HEK293 (cell line): Measurements from ENCODE around the gene OR52N1.

Source experiments
- CTCF ChIA-PET: fragments of 350-600 bp; formaldehyde crosslinking; extraction: SDS; loops from one replicate; lab custom pipeline; 2021; ENCODE audit warnings: antibody characterized with exemption; lab: Yijun Ruan, JAX
- POLR2A ChIA-PET: fragments of 300-600 bp; formaldehyde crosslinking; extraction: SDS; loops from one replicate; lab custom pipeline; 2020; ENCODE audit warnings: antibody characterized with exemption, inconsistent platforms; lab: Yijun Ruan, JAX
- H3K27ac ChIP-seq: fragments of 200-500 bp; sonication (Bioruptor generic); 2 replicates; pipeline ENCODE4 v1.5.1; 2014; ENCODE audit warnings: low read depth, low read length, control low read depth, inconsistent platforms; ENCODE audit errors: extremely low read depth
- H3K36me3 ChIP-seq, 2 experiments: fragments of 200-500 bp in 1 of 2; sonication (Bioruptor generic) in 1 of 2; 1 replicate in 1 of 2; 2 replicates in 1 of 2; pipeline ENCODE4 v1.5.1; 2014 to 2017; ENCODE audit warnings: inconsistent platforms in 2 of 2, low read length in 2 of 2; ENCODE audit not compliant: control insufficient read depth in 2 of 2, insufficient read depth in 1 of 2
- H3K4me1 ChIP-seq: fragments of 200-500 bp; sonication (Bioruptor generic); 2 replicates; pipeline ENCODE4 v1.5.1; 2014; ENCODE audit warnings: mild to moderate bottlenecking, low read length, inconsistent platforms; ENCODE audit not compliant: control insufficient read depth, insufficient read depth
- H3K4me3 ChIP-seq: 2 replicates; pipeline ENCODE4 v1.5.1; 2011; ENCODE audit warnings: low read depth, mild to moderate bottlenecking, control low read depth, low read length, moderate library complexity
- H3K9me3 ChIP-seq: fragments of 200-500 bp; sonication (Bioruptor generic); 2 replicates; pipeline ENCODE4 v1.5.1; 2014; ENCODE audit warnings: low read depth, low read length, inconsistent platforms; ENCODE audit not compliant: control insufficient read depth, insufficient read depth
- BCL11B ChIP-seq: fragments of 450-650 bp; formaldehyde crosslinking; IDR thresholded peaks from 2 replicates; pipeline ENCODE4 v1.5.1; 2016; ENCODE audit warnings: low read depth, missing biosample characterization, missing genetic modification characterization
- HOXC10 ChIP-seq: sonication (generic); formaldehyde crosslinking; IDR thresholded peaks from 2 replicates; pipeline ENCODE4 v1.8.1; 2023; ENCODE audit warnings: mild to moderate bottlenecking, missing genetic modification reagents
- INSM2 ChIP-seq: fragments of 450-650 bp; formaldehyde crosslinking; IDR thresholded peaks from 2 replicates; pipeline ENCODE4 v1.5.1; 2016; ENCODE audit warnings: missing biosample characterization, missing genetic modification characterization
- KLF10 ChIP-seq: fragments of 450-650 bp; IDR thresholded peaks from 2 replicates; pipeline ENCODE4 v1.5.1; 2018; ENCODE audit warnings: missing biosample characterization, mild to moderate bottlenecking, missing genetic modification characterization
- MEIS1 ChIP-seq: sonication (generic); formaldehyde crosslinking; IDR thresholded peaks from 2 replicates; pipeline ENCODE4 v1.8.1; 2022; ENCODE audit warnings: missing genetic modification reagents, mild to moderate bottlenecking, borderline replicate concordance
- OSR2 ChIP-seq: fragments of 450-650 bp; formaldehyde crosslinking; IDR thresholded peaks from 2 replicates; pipeline ENCODE4 v1.5.1; 2016; ENCODE audit warnings: missing biosample characterization, missing genetic modification characterization
- PBX3 ChIP-seq: sonication (generic); formaldehyde crosslinking; IDR thresholded peaks from 2 replicates; pipeline ENCODE4 v1.8.1; 2022; ENCODE audit warnings: mild to moderate bottlenecking, moderate library complexity, missing genetic modification reagents
- PRDM10 ChIP-seq: fragments of 450-650 bp; formaldehyde crosslinking; IDR thresholded peaks from 2 replicates; pipeline ENCODE4 v1.5.1; 2016; ENCODE audit warnings: missing biosample characterization, missing genetic modification characterization
- SCRT2 ChIP-seq: fragments of 450-650 bp; formaldehyde crosslinking; IDR thresholded peaks from 2 replicates; pipeline ENCODE4 v1.5.1; 2016; ENCODE audit warnings: missing biosample characterization, missing genetic modification characterization
- ZBTB7A ChIP-seq: fragments of 450-650 bp; formaldehyde crosslinking; IDR thresholded peaks from 2 replicates; pipeline ENCODE4 v1.5.1; 2016; ENCODE audit warnings: low read depth, missing biosample characterization, missing genetic modification characterization
- ZFHX2 ChIP-seq: fragments of 450-650 bp; formaldehyde crosslinking; conservative IDR thresholded peaks from 2 replicates; pipeline ENCODE4 v1.5.1; 2016; ENCODE audit warnings: missing biosample characterization, missing genetic modification characterization
- ZFP69B ChIP-seq: fragments of 450-650 bp; formaldehyde crosslinking; IDR thresholded peaks from 2 replicates; pipeline ENCODE4 v1.5.1; 2016; ENCODE audit warnings: missing biosample characterization, missing genetic modification characterization
- ZIC2 ChIP-seq: fragments of 450-650 bp; formaldehyde crosslinking; IDR thresholded peaks from 2 replicates; pipeline ENCODE4 v1.5.1; 2016; ENCODE audit warnings: missing biosample characterization, missing genetic modification characterization
- ZNF146 ChIP-seq: fragments of 450-650 bp; formaldehyde crosslinking; IDR thresholded peaks from 2 replicates; pipeline ENCODE4 v1.5.1; 2016; ENCODE audit warnings: missing biosample characterization, missing genetic modification characterization
- ZNF148 ChIP-seq: fragments of 450-650 bp; formaldehyde crosslinking; IDR thresholded peaks from 2 replicates; pipeline ENCODE4 v1.5.0; 2017; ENCODE audit warnings: missing biosample characterization, missing genetic modification characterization, borderline replicate concordance
- ZNF324 ChIP-seq: fragments of 450-650 bp; formaldehyde crosslinking; IDR thresholded peaks from 2 replicates; pipeline ENCODE4 v1.5.1; 2016; ENCODE audit warnings: missing biosample characterization, missing genetic modification characterization
- ZNF398 ChIP-seq: fragments of 450-650 bp; formaldehyde crosslinking; IDR thresholded peaks from 2 replicates; pipeline ENCODE4 v1.5.1; 2017; ENCODE audit warnings: missing biosample characterization, missing genetic modification characterization
- ZNF426 ChIP-seq: fragments of 450-650 bp; formaldehyde crosslinking; IDR thresholded peaks from 2 replicates; pipeline ENCODE4 v1.5.1; 2017; ENCODE audit warnings: missing biosample characterization, missing genetic modification characterization, mild to moderate bottlenecking, inconsistent platforms, moderate library complexity
- ZNF473 ChIP-seq: fragments of 450-650 bp; formaldehyde crosslinking; IDR thresholded peaks from 2 replicates; pipeline ENCODE4 v1.5.1; 2017; ENCODE audit warnings: missing biosample characterization, missing genetic modification characterization
- ZNF48 ChIP-seq: fragments of 450-650 bp; formaldehyde crosslinking; IDR thresholded peaks from 2 replicates; pipeline ENCODE4 v1.5.1; 2016; ENCODE audit warnings: missing biosample characterization, missing genetic modification characterization
- ZNF529 ChIP-seq: fragments of 450-650 bp; formaldehyde crosslinking; IDR thresholded peaks from 2 replicates; pipeline ENCODE4 v1.5.1; 2017; ENCODE audit warnings: missing genetic modification characterization, missing biosample characterization; ENCODE audit not compliant: insufficient replicate concordance
- ZNF549 ChIP-seq: fragments of 450-650 bp; IDR thresholded peaks from 2 replicates; pipeline ENCODE4 v1.5.1; 2018; ENCODE audit warnings: missing biosample characterization, missing genetic modification characterization, mild to moderate bottlenecking, inconsistent platforms, moderate library complexity
- ZNF561 ChIP-seq: fragments of 450-650 bp; IDR thresholded peaks from 2 replicates; pipeline ENCODE4 v1.5.1; 2018; ENCODE audit warnings: missing biosample characterization, missing genetic modification characterization, borderline replicate concordance
- ZNF585B ChIP-seq: fragments of 450-650 bp; formaldehyde crosslinking; IDR thresholded peaks from 2 replicates; pipeline ENCODE4 v1.5.1; 2016; ENCODE audit warnings: missing biosample characterization, missing genetic modification characterization
- ZNF610 ChIP-seq: fragments of 450-650 bp; formaldehyde crosslinking; IDR thresholded peaks from 2 replicates; pipeline ENCODE4 v1.5.1; 2016; ENCODE audit warnings: missing biosample characterization, missing genetic modification characterization, borderline replicate concordance
- ZNF621 ChIP-seq: fragments of 450-650 bp; formaldehyde crosslinking; IDR thresholded peaks from 2 replicates; pipeline ENCODE4 v1.5.1; 2017; ENCODE audit warnings: missing biosample characterization, missing genetic modification characterization
- ZNF677 ChIP-seq: fragments of 450-650 bp; IDR thresholded peaks from 2 replicates; pipeline ENCODE4 v1.5.0; 2018; ENCODE audit warnings: missing biosample characterization, mild to moderate bottlenecking, missing genetic modification characterization, moderate library complexity

Gene OR52N1

GRCh38 chr11:5791165-5791564 lies at the start of gene OR52N1:
Gene OR52N1, minus strand, starts transcription at chr11:5791265. Its CDS starts 2,449 bp downstream, at chr11:5788816.
- CTCF ChIA-PET, result no interaction called here
- no peak for TF ChIP-seq BCL11B (tag by site-specific recombination)
- no peak for TF ChIP-seq ZNF473 (tag by site-specific recombination)
- TF ChIP-seq ZNF398 (tag by site-specific recombination), result no peak
- TF ChIP-seq SCRT2 (tag by site-specific recombination), result no peak
- no peak for TF ChIP-seq ZNF585B (tag by site-specific recombination)
- TF ChIP-seq KLF10 (tag by site-specific recombination), result no peak
- no peak for TF ChIP-seq ZIC2 (tag by site-specific recombination)
- TF ChIP-seq ZNF561 (tag by site-specific recombination), result no peak
- no peak for TF ChIP-seq PRDM10
- TF ChIP-seq ZNF610 (tag by site-specific recombination), result no peak
- no peak for TF ChIP-seq ZNF148 (tag by site-specific recombination)
- no peak for TF ChIP-seq ZNF621 (tag by site-specific recombination)
- no peak for TF ChIP-seq ZNF677 (tag by site-specific recombination)
- no peak for TF ChIP-seq ZNF146
- TF ChIP-seq ZBTB7A (tag by site-specific recombination), result no peak
- no peak for TF ChIP-seq ZFHX2 (tag by site-specific recombination)
- TF ChIP-seq ZNF426 (tag by site-specific recombination), result no peak
- no peak for TF ChIP-seq ZNF48 (tag by site-specific recombination)
- Histone ChIP-seq H3K36me3 (no peaks in the 10 kb centered on the region), H3K4me3 (no peak within 1 kb of the TSS), H3K9me3 (no peaks in the 10 kb centered on the region), H3K27ac (no peak within 1 kb of the TSS), H3K4me1 (no peaks in the 10 kb centered on the region)
- POLR2A ChIA-PET, result no interaction called here

- Histone ChIP-seq H3K36me3 (no peaks in the 10 kb centered on the region), H3K9me3 (no peaks in the 10 kb centered on the region), H3K4me1 (no peaks in the 10 kb centered on the region), H3K27ac (no peak overlapping the region), H3K4me3 (no peak overlapping the region)
- CTCF ChIA-PET, result no interaction called here
- POLR2A ChIA-PET, result no interaction called here
- TF ChIP-seq INSM2 (tag by site-specific recombination), result no peak
- TF ChIP-seq ZNF549 (tag by site-specific recombination), result no peak
- no peak for TF ChIP-seq ZFP69B (tag by site-specific recombination)
- no peak for TF ChIP-seq HOXC10
- TF ChIP-seq OSR2 (tag by site-specific recombination), result no peak
- TF ChIP-seq PBX3, result no peak
- TF ChIP-seq ZNF529 (tag by site-specific recombination), result no peak
- TF ChIP-seq ZNF324 (tag by site-specific recombination), result no peak
- no peak for TF ChIP-seq MEIS1 (CRISPR knock-in tag)
Measured at GRCh38 chr11:5837695-5838094, 46.6 kb upstream of the OR52N1 start.
